HG02588 (cell line): ENCODE measurements around the gene IKBKE.

Experiments used
- ATAC-seq: cut with Tn5 transposase; IDR thresholded peaks from one replicate; pipeline ENCODE4 v1.9.1; 2021; ENCODE audit warnings: mild to moderate bottlenecking, moderate library complexity; ENCODE audit not compliant: unreplicated experiment

The IKBKE gene

DNA sequence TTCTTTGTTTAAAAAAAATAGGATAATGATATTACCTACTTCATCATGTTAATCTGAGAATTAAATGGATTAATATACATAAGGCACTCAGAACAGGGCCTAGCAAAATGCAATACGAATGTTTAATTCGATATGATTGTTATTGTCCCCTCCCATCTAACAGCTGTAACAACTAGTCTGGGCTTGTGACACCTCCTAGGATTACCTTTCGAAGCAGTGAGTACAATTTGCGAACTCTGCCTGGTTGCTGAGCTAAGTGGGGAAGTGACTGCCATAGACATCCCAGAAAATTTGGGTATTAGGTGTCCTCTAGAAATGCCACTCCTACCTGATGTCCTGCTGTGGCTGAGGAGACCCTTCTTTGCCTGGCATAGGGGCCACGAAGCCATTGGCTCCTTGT, 40.1 kb downstream of the IKBKE start:
- ATAC-seq, result no peak

DNA sequence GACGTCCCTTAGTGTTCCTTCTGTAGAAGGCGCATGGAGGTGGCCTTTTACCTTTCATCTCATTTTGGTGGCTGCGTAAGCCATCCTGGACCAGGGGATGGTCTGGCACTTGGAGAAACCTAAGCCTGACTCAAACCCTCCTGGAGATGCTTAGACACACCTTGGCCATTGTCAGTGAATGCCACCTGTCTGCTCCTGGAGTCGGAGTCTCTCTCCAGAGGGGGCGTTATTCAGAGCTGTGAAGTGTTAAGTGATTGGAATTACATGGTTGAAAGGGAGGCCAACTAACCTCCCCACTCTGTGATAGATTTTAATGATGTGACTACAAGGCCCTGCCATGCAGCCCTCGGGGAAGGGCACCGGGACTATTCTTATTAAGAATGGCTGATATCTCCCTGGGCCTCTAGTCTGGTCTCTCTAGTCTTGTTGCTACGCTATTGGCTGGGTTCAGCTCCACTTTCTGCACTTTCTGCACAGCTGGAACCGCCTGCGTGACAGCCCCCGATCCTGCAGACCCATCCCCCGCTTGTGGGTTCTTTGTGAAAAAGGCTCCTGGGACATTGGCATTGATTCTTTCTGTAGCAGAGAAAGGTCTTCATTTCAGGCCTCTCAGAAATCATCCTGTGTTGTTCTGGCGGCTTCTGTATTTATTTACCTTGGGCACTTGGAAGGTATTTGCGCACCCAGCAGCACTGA, 41.2 kb downstream of the IKBKE start:
- no peak for ATAC-seq

- no peak for ATAC-seq
These were observed 42.0 kb downstream of the IKBKE start for GRCh38 chr1:206512058-206512850.

DNA sequence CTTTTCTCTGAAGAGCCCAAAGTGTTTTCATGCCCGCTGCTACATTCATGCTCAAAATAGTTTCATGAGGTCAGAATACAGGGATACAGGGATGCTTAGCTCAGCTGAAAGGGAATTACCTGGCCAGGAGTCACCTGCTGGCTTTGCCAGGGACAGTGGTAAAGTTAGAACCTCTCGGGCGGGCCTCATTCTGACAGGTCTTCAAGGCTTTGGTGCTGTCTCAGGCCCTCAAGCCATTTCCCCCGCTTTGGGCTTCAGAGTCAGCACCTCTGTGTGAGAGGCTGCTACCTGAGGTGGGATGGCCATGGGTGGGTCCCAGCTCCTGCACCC, 42.5 kb downstream of the IKBKE start:
- ATAC-seq, result no peak

DNA sequence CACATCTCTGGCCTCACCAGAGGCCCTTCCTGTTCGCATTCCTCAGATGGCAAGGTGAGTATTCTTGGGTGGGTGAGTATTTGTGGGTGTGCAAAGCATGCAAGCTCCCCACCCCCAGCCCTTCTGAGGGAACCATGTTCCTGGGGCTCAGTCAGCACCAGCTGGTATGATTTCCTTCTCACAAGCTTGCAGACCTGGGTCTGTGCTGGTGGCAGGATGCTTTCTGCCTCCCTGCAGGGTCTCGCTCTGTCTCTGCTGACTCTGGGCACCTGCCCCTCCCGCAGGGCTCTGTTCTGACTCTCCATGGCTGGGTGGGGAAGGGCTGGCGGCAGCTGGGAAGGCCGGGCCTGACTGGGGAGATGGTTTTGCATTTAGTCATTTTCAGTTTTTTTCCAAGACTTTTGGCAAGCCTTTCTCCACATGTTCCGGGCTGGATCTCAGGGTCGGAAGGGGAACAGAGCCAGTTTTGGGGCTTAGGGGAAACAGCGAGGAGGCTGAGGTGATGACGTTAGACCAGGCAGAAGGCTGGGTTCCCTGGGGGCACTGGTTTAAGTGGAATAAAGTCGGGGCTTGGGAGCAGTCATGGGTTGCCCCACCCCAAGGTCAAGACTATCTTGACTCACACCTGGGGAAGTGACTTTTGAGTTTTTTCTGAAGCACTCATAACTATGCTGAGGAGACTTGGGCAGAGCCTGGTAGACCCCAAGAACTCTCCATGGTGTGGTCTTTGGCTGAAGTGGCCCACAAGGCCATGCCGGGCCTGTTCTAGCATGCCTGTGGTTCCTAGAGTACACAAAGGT, 43.2 kb downstream of the IKBKE start:
- no peak for ATAC-seq

DNA sequence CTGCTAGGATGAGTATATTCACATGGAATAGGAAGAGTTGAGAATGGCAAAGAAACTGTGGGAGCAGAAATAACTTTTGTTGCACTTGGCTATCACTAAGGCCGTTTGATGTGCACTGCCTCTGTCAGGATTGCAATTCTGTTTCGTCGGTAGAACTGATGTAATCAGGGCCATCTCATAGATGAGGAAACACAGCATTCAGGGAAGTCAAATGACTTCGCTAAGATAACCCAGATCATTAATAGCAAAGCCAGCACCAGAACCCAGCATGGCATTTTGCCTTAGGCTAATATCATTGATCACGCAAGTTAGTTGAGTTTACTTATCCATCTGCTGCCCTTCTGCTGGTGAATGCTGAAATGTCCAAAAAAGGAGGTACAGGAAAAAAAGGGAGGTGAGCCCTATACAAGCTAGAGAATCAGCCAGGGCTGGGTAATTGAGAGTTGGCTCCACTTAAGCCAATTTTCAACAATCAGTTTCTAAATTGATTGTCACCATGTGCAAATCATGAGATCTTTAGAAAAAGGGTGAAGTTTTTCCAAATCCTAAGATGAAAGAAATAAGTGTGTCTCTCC, 44.6 kb downstream of the IKBKE start:
- ATAC-seq, result no peak

DNA sequence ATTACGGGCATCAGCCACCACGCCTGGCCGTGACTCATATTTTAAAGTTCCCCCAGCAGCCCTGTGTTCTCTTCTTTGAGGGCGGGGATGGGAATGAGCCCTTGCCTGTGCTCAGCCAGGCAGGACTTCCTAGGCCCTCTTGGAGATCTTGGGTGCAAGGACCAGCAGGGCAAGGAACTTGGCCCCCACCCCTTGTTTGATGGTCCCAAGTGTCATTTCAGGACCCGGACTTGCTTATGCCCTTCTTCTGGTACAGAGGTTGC, 46.4 kb downstream of the IKBKE start:
- ATAC-seq, result no peak

DNA sequence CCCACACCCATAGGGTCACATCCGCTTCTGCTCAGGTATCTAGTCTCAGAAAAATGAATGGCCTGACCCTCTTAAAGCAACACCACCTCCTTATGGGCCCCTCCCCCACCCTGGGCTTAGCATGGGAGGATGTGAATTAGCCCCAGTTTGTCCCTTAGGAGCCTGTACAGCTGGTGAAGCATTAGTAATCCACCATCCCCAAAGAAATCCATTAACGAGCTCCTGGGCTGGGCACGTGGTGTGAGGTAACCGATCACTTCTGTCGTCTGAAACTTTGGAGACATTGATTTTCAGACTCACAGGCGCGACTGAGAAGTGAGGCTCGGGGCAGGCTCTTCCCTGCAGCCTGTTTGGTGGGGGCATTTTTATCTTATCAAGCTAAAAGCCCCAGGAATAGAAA, 47.5 kb downstream of the IKBKE start:
- ATAC-seq, result no peak

GRCh38 chr1:206518206-206518605, 47.9 kb downstream of the IKBKE start:
- ATAC-seq, result no peak

GRCh38 chr1:206518743-206519142, 48.5 kb downstream of the IKBKE start:
- no peak for ATAC-seq

GRCh38 chr1:206521127-206521526, 50.9 kb downstream of the IKBKE start:
- ATAC-seq, result no peak

GRCh38 chr1:206521694-206522402, 51.6 kb downstream of the IKBKE start:
- ATAC-seq, result no peak

DNA sequence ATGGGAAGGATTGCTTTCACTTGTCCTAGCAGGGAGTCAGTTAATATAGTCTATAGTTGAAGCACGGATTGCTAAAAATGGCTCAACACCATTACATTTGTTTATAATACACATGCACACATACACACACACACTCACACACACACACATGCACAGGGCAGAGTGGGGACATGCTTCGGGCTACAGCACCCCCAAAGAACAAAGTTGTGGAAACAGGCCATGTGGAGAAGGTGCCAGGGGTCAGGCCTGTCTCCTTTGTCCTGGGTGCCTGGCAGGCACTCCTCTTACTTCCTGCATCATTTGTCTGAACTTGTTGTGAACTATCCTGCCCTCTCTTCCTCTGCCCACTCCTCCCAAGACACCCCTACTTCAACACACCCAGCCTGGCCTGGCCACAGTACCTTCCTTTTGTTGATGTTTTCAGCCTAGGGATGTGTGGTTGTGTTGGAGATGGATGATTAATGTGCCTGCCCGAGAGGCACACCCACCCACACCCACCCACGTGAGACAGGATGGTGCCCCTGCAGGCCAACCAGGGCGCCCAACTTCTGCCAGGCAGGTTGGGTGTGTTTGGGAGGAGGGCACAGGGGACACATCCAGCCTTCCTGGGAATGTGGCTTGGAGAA, 54.6 kb downstream of the IKBKE start:
- ATAC-seq, result no peak

DNA sequence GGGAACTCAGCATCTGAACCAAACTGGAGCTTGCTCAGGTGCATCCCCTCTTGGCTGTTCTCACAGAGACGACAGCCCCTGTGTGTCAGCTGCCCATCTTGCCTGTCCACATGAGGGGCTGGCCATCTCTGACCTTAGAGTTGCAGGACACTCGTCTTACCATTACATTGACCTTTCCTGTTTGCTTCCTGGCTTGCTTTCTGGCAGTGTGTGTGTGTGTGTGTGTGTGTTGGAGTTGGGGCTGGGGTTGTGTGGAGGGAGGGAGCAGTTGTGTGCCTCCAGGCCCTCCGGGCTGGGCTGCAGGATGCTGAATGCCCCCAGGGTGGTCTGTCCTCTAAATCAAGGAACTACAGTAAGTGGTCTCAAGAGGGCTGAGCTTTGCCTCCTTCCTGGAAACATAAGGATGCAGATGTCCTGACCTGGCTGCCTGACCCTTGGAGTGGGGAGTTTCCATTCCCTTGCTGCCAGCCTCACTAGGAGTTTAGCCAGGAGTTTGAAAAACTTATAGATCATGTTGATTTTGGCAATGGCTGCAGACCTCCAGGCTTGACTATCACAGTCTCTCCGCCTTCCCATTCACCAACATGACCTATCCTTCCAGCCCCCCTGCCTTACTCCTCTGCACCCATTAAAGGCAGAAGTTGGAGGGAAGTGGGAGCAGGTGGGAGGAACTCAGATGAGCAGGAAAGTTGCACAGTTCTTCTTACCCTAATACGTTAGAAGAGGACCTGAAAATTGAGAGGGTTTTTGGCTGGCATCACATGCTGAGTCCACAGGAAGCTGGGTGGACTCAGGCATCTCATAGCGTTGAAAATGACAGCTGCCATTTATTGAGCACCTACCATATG, 56.0 kb downstream of the IKBKE start:
- ATAC-seq, result no peak

DNA sequence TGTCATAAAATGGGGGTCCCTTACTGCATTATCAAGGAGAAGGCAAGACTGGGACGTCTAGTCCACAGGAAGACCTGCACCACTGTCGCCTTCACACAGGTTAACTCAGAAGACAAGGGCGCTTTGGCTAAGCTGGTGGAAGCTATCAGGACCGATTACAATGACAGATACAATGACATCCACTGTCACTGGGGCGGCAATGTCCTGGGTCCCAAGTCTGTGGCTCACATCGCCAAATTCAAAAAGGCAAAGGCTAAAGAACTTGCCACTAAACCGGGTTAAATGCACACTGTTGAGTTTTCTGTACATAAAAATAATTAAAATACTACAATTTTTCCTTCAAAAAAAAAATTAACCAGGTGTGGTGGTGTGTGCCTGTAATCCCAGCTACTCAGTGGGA, 59.1 kb downstream of the IKBKE start:
- ATAC-seq, result no peak

GRCh38 chr1:206532368-206532767, 62.1 kb downstream of the IKBKE start:
- ATAC-seq, result no peak

GRCh38 chr1:206534552-206534951, 64.3 kb downstream of the IKBKE start:
- no peak for ATAC-seq

DNA sequence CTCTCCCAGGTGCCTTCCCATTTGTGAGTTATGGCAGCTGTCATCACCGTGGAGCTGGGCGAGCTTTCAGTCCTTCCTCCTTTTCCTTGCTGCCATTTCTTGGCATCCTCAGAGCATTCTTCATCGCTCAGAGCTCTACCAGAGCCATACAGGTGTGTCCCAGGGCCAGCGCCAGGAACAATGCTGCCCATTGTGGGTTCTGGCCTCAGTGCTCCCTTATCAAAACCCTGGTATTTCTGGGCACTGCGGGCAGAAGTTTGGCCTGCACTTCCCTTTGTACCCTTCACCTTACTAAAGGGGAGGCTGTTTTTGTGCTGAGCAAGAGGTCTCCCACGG, 65.5 kb downstream of the IKBKE start:
- ATAC-seq, result no peak

- ATAC-seq, result no peak
These were observed 66.9 kb downstream of the IKBKE start for GRCh38 chr1:206537141-206537540.
